Cerebellar cortex (tissue), 1 donor: ENCODE data around the gene AHCY.
"Not testable (repeated sequence)": the region's sequence is repeated elsewhere in the genome, so short reads cannot be mapped to it uniquely, and the experiment has no call there.

ENCODE experiments used
- DNase-seq: peaks from one replicate; pipeline ENCODE4 v3.0.0-alpha.2; 2015; ENCODE audit warnings: low spot score

Gene AHCY

DNA sequence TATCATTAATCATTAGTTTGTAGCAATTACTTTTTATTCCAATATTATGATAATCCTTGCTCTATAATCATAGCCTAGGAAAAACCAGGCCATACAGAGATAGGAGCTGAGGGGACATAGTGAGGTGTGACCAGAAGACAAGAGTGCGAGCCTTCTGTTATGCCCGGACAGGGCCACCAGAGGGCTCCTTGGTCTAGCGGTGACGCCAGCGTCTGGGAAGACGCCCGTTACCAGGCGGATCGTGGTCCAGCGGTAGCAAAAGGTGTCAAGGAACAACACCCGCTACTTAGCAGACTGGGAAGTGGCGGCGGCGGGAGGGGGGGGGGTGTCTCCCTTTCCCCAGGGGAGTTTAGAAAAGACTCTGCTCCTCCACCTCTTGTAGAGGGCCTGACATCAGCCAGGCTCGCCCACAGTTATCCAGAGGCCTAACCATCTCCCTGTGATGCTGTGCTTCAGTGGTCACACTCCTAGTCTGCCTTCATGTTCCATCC is 4.8 kb downstream of the AHCY start:
- not testable (repeated sequence) for DNase-seq

DNA sequence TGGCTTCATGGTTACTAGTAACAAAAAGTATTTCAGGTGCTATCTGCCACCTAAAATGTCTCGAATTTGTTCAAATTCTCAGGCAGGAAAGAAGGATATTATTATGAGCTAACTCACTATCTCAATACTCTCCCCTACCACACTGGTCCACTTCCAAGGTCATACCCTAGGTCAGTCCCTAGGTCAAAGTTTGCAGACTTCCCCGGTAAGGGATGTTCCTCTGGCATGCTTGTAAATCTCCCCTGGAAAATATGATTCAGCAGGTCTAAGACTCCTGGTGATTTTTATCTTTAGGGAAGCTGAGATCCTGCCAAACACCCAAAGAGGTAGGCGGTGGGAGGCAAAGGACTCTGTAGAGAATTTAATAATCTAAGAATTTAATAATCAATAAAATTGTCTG is 6.7 kb downstream of the AHCY start:
- no peak for DNase-seq

DNA sequence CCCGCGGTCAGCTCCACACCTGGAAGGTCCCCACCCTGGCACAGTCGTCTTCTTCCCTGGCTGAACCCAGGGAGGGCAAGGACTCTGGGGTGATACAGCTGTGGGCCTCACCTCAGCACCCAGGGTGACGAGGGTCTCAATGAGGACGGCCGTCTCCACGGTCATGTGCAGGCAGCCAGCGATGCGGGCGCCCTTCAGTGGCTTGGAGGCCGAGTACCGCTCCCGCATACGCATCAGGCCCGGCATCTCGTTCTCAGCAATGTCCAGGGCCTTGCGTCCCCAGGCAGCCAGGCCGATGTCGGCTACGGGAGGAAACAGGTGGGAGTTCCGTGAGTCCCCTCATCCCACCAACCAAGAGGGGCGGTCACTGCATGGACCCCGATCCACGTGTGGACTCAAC is 7.9 kb downstream of the AHCY start:
- no peak for DNase-seq

DNA sequence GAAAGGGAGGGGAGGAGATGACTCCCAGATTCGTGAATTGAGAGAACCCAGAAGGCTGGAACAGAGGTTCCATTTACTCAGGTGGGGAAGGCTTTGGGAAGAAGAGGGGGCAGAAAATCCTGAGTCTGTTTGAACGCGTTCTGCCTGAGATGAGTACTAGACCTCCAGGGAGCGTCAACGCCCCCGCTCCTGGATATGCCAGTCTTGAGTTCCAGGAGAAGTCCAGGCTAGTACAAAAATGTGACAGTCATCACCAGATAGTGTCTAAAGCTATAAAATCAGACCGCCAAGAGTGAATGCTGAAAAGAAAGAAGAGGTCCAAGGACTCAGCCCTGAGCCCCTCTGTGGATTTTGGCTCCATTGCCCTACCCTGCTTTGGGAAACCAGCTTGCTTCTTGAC is 8.6 kb downstream of the AHCY start:
- no peak for DNase-seq

DNA sequence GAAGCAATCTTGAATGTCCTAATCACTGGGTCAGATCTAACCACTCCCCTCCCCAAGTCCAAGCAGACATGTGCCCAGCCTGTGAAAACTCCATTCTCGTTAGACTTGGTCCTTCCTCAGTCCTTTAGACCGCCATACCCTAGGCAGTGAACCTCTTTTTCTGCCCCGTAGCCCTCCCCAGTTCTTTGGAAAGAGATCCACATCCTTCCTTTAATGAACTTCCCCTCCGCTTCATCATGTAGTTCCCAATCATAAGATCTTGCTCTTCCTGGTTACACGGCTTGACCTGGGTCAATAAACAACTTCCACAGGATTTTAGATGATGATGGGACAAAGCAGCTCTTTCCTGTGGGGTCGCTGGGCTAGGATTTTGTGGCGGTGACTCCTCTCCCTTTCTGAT is 9.6 kb downstream of the AHCY start:
- DNase-seq: no peak

DNA sequence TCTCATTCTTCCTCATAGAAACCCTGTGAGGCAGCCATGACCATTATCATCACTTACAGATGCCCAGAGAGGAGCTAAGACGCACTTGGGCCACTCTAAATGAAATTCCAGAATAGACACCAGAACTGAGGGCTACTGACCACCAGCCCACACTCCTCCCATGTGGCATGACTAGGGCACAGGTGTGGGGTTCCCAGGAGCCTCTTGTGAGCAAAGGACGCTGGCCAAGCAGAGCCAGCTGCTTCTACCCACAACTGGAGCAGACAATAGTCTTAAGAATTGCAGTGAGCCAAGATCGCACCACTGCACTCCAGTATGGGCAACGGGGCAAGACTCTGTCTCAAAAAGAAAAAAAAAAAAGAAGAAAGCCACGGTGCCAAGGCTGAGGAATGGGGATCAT is 10.0 kb downstream of the AHCY start:
- DNase-seq: no peak

DNA sequence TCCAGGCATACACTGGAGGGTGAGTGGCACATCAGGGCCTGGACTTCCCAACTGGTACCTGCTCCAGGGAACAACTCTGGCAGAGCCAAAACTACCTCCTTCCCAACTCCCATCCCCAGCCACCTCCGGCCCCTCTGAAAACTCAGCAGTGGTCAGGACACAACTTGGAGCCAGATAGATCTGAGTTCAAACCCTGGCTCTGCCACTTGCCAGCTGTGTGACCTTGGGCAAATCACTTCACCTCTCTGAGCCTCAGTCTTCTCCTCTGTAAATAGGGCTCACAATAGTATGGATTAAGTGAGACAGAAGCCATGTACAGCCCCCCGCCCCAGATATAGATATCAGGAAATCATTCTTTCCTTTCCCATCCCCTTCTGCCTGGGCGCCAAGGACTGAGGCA is 10.7 kb downstream of the AHCY start:
- no peak for DNase-seq

DNA sequence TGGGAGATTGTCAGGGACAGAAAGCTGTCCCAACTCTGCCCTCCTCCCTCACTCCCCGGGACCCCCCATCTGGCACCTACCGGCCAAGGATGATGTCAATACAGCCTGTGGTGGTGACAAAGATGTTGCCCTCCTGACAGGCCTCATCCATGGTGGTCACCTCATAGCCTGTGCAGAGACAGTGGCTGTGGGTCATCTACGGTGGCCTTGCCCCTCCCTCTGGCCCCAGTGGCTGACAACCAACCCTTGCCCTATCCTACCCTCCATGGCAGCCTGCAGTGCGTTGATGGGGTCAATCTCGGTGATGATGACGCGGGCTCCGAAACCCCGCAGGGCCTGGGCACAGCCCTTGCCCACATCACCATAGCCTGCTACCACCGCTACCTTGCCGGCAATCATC is 12.7 kb downstream of the AHCY start:
- DNase-seq: no peak

DNA sequence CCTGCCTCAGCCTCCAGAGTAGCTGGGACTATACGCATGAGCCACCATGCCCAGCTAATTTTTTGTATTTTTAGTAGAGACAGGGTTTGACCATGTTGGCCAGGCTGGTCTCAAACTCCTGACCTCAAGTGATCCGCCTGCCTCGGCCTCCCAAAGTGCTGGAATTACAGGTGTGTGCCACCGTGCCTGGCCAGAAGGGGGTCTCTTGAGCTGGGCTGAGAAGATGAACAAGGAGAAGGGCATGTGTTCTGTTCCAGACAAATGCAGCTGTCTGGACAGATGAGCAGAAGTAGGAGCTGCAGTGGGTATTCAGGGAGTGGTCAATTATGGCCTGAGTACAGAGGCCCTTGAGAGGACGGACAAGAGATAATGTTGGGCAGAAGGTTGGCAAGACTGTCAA is 15.7 kb downstream of the AHCY start:
- DNase-seq: not testable (repeated sequence)

DNA sequence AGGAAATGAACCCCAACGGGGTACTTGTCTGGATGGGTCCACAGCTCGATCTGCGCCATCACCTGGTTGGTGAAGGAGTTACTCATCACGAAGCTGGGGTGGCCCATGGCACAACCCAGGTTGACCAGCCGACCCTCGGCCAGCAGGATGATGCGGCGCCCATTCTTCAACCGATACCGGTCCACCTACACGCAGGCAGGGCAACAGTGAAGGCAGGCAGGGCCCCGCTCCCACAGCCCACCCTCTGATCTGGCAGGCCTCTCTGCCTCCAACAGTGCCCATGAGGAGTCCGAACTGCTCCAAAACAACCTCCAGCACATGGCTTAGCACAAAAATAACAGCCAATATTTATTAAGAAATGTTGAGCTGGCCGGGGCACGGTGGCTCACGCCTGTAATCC is 17.7 kb downstream of the AHCY start:
- DNase-seq: no peak

DNA sequence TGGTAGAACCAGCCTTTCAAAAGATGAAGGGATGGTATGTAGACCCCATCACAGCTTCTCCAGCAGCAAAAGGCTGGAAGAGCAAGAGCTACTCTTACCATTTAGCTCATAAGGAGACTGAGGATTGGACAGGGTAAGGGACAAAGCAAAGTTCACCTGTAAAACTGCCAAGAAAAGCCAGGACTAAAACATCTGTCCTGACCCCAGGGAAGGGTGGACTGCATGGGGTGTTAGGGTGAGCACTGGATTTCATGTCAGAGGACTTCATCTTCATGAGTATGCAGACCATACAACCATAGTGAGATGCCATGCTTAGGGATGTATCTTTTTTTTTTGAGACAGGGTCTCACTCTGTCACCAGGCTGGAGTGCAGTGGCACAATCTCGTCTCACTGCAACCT is 19.3 kb downstream of the AHCY start:
- no peak for DNase-seq

DNA sequence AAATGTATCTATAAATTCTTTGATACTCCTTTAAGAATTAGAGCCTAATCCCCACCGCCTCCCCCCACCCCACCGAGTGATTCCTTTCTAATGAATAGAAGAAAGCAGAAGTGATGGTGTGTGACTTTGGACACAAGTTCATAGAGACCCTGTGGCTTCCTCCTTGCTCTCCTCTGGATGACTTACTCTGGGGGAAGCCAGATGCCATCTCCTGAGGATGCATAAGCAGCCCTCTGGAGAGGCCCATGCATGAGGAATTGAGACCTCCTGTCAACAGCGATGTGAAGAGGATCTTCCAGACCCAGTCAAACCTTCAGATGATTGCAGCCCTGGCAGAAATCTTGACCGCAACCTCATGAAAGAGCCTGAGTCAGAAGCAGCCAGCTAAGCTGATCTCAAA is 21.1 kb downstream of the AHCY start:
- no peak for DNase-seq

DNA sequence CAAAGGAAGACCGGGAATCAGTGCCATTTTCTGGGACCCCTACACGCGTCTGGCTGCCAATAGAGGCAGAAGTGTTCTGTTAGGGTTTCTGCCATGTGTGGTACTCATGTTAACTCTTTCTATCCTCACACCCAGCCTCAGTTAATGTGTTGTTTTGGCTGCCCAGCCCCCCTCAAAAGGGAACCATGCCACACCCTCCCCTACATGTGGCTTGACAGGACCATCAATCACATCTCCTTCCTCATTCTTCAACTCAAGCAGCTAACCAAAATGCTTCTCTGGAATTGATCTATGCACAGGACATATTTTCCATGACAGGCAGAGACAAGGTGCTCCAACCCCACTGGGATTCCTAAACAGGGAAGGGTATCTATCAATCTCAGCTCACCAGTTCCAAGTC is 22.0 kb downstream of the AHCY start:
- no peak for DNase-seq

DNA sequence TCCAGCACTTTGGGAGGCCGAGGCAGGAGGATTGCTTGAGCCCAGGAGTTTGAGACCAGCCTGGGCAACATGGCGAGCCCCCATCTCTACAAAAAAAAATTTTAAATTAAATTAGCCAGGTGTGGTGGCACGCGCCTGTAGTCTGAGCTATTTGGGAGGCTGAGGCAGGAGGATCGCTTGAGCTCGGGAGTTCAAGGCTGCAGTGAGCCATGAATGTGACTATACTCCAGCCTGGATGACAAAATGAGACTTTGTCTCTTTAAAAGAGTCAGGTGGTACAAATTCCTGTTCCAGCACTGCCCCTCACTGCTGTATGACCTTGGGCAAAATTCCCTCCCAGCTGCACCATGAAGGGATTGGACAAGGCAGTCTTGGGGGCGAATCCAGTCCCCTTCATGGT is 28.5 kb downstream of the AHCY start:
- no peak for DNase-seq

DNA sequence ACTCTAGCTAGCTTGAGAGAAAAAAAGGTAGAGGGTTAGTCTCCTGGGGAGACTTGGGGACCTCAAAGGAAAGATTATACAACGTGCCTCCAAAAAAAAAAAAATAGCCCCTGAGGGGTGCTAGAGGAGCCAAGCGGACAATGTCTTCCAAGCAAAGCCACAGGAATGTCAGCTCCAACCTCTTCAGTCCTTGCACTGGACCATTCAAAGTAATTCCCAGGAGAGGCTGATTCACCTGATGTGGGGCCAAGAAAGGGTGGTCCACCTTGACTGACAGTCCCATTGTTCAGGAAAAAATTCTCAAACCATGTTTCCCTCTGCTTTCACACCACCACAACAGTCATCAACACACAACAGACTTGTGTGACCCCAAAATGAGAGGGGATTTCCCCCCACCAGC is 31.2 kb downstream of the AHCY start:
- DNase-seq: no peak

DNA sequence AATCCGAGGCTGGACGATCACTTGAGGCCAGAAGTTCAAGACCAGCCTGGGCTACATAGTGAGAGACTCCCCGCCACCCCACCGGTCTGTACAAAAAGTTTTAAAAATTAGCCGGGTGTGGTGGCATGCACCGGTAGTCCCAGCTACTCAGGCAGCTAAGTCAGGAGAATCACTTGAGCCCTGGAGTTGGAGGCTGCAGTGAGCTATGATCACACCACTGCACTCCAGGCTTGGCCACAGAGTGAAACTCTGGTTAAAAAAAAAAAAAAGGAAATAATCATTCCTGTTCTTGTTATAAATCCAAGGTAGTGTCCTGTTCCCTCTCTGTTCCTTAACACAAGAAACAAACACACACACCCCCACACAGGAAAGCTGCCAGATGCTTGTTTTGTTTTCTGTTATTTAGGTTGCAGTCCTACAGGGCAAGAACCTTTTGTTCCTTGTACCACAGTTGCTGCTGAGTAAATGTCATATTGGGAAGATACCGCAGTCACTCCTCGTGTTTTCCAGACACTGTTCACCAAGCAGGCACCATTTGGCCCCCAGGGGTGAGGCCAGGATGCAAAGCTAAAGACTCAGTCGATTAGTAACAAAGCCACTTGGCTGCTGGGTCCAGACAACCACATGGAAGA is 33.0 kb downstream of the AHCY start:
- peak; percentile 7 for DNase-seq

DNA sequence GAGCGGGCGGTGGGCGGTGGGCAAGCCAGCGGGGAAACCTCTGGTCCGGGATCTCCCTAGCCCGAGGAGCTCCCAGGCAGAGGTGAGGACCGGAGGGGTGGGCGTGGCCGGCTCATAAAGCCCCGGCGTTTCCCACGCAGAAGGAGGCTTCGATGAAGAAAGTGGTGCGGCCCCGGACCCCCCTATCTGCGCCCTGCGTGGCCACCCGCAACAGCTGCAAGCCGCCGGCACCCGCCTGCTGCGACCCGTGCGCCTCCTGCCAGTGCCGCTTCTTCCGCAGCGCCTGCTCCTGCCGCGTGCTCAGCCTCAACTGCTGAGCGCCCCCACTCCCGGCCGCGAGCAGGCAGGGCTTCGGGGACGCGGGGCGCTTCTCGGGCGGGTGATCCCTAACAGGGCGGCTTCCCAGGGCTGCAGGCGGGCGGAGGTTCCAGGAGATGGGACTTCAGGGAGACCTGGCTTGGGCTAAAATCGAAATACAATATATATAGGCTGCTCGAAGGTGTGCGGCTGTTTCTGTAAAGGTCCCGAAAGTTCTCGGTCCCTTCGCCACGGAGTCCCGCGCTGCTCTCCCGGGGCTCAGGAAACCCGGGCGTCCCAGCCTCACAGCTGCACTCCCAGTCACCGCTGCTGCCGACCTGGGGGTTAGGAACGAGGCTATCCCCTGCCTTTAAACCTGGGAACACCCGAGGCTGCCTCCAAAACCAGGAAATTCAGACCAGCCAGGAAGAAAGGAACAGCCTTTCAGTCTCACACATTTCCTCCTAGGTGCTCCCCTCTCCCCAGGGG is 34.1 kb downstream of the AHCY start:
- no peak for DNase-seq

DNA sequence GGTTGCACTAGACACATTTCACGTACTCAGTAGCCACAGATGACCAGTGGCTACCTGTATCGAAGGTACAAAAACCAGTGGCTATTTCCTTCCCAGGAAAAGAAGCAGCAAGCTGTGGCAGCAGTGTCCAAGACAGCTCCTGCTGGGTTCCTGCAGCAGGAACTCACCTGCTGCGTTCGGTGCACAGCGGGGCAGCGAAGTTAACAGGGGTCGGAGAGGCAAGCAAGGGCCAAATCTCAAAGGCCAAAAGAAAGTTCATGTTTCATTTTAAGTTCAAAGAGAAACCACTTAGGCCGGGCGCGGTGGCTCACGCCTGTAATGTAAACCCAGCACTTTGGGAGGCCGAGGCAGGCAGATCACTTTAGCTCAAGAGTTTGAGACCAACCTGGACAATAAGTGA is 35.0 kb downstream of the AHCY start:
- DNase-seq: no peak

DNA sequence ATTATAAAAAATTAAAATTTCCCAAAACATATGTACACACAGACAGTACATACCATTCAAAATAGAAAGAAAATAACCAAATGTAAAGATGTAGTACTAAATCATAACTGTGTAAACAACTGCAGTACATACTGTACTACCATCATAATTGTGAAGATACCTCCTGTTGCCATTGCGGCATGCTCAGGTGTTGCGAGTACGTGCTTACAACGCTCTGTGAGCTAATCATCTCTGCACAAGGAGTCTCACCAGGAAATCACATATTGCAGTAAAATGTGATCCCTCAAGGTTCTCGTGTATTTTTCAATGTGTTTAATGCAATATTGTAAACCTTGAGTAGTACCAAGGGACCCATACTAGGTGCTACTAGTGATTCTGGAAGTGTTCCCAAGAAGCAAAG is 39.0 kb downstream of the AHCY start:
- no peak for DNase-seq

DNA sequence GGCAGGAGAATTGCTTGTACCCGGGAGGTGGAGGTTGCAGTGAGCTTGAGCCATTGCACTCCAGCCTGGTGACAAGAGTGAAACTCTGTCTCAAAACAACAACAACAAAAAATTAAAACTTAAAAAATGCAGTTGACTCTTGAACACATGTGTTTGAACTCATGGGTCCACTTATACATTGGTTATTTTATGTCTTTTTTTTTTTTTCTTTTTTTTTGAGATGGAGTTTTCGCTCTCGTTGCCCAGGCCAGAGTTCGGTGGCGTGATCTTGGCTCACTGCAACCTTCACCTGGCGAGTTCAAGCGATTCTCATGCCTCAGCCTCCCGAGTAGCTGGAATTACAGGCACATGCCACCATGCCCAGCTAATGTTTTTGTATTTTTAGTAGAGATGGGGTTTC is 39.7 kb downstream of the AHCY start:
- not testable (repeated sequence) for DNase-seq

DNA sequence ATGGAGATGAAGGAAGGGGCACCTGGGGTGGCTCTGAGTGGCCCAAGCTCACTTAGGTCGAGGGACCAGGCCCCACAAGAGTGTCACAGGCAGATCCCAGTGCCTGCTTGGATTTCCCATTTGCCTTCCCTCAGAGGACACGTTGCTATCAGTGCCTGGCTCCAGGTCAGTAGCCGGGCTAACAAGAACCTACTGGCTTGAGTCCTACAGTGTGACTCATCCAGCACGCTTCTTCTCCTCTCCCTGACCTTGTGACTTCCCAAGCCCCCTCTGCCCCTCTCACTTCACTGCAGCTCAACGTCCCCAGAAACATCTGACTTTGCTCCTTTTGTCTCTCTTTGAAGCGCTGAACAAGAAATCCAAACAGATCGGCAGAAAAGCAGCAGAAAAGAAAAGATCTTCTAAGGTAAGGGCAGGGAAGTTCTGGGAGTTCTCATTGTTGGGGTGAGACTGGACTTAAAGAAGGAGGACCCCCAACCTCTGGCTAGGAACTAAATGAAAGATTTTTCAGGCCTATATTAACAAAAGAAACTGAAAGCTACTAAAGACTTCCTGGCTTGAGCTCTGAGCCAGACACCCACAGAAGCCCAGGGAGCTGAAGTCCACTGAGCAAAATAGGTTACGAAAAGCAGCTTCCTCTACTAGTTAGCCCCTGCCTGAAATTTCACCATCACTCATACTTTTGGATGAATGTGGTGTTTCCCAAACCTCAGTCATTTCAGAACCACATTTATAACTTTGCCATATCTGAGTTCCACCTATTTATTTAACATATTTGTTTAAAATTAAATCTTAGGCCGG is 40.5 kb downstream of the AHCY start:
- no peak for DNase-seq

DNA sequence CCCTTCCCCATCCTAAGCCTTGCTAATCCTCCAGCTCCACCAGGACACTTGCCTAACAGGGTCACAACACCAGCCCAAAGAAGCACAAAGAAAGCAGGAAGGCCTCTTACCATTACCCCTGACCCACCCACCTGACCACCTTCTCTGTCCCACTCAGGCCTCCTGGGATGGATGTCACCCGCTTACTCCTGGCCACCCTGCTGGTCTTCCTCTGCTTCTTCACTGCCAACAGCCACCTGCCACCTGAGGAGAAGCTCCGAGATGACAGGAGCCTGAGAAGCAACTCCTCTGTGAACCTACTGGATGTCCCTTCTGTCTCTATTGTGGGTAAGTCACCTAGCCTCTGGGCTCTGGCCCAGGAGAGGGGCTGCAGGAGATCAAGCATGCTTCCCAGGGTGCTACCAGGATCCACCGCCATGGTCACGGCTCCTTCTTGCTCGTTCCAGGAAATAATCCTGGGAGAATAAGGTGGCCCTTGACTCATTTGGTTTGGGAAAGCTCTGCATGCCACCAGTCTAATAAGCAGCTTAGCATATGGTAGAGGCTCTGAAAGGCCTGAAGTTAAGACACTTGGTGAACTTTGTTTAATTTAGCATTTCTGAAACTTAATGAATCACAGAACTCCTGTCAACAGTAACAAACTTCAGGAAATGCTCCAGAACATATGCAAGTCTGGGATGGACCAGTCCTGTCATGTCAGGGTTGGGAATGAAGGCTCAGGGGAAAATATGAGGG is 42.8 kb downstream of the AHCY start:
- no peak for DNase-seq
